ENCODE data around the gene INPP4A.

Gene INPP4A

DNA sequence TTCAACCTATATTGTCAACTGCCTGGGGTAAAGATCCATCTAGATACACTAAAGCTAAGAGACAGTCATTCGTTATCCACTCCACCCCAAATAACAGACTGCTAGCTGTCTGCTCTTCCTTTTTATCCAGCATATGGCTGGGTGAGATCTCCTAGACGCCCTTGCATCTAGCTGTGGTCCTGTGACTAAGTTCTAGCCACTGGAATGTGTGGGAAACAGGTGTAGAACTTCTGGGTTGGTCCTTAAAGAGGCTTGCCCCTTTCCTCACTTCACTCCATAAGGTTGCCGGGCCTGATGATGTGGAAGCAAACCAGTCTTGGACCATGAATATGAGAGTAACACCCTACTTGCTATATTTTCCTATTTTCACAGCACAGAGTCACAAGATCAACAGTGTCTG lies 160.4 kb downstream of the INPP4A start:
- no peak for DNase-seq (ENCODE audit: low read depth, low spot score)
- H3K27ac ChIP-seq: no peak overlapping the region

DNA sequence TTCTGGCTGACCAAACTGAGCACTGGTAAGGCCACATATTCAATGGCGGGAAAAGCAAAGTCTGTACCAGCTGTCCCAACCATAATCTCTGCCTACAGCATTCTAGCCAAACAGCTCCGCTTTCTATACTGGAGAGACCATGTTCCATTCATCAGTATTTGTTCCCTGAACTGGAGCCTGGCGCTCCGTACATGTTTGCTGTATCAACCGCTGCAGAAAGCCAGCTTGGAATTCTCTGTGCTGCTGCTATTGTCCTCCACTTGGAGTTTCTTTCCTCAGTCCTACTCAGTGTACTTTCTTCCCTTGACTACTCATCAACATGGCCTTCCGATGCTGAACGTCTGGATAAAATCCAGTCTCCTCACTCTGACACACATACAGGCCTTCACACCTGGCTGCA lies 161.8 kb downstream of the INPP4A start:
- no peak overlapping the region for H3K27ac ChIP-seq
- no peak for DNase-seq (ENCODE audit: low read depth, low spot score)

DNA sequence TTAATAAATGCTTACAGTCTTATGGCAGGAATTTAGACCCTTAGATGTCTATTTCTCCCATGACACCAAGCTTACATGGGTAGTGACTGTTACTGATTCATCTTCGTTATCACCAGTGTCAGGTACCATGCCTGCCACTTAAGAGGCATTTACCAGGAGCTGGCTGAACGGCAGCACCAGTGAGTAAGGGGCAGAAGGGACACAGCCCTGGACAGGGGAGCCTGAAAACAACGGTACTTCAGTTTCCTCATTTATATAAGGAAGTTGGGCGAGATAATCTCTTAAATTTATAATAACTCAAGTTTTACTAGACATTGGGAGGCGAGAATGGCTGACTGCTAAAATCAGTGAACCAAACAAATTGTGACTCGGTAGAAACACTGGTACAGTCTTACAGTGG lies 162.4 kb downstream of the INPP4A start:
- no peak for DNase-seq (ENCODE audit: low read depth, low spot score)
- H3K27ac ChIP-seq: no peak overlapping the region

DNA sequence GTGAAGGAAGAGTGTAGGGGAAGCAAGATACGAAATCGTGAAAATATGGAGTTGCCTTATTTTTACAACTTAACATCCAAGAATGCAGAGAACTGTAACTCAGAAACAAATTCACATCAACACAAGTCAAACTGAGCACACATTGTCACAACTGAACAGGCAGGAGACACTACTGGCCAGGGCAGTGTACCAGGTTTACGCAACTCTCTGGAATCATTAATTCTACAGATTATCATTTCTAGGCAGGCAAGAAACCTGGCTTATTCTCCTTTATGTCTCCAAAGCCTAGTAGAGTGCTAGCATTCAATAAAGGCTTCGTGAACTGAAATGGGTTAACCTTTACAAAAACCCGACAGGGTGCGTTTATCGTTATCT lies 163.1 kb downstream of the INPP4A start:
- H3K27ac ChIP-seq: peak overlapping the region; percentile 80
- DNase-seq (ENCODE audit: low read depth, low spot score): no peak

DNA sequence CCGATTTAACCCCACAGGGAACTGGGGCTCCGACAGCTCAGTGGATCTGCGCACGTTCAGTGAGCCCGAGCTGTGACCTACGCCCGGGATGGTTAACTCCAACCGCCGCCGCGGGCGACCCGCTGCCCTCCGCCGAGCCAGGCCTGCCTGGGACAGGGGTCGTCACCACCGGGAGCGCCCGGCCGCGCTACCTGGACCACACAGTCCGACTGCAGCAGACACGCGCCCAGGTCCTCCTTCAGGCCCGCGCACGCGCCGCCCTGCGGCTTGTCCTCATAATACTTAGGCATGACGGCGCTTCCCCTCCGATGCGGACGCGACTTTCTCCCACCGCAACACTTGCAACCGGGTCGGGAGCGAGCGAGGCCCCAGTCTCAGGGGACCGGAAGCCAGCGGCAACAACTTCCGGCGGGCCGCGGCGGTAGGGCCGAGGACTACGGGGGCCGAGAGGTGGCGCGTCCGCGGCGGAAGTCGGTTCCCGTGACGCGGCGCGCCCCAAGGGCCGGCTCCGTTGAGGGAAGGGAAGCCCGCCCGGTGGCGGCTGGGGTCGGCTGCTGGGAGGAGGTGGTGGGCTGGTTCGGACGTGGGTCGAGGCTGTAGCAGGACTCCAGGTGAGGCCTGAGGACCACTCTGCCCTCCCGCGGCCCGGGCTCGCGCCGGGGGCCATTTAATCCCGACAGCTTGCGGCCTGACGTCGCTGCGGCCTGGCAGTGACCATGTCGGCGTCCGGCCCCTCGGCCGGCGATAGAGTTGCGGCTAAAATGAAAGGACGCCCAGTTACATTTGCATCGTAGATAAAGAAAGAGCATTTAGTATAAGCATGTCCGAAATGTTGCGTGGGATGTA lies 163.7 kb downstream of the INPP4A start, which contains the start of the genes COA5 and UNC50:
Gene COA5, minus strand, starts transcription at position 397 of the 846 bp plus-strand sequence. Its CDS starts 107 bp downstream, at position 290.
Gene UNC50, plus strand, starts transcription at position 474 of the 846 bp plus-strand sequence. CDS start 1,171 bp downstream, outside the sequence.
- DNase-seq (ENCODE audit: low read depth, low spot score): peak; percentile 26
- peak within 1 kb of the TSS; percentile 80 for H3K27ac ChIP-seq

DNA sequence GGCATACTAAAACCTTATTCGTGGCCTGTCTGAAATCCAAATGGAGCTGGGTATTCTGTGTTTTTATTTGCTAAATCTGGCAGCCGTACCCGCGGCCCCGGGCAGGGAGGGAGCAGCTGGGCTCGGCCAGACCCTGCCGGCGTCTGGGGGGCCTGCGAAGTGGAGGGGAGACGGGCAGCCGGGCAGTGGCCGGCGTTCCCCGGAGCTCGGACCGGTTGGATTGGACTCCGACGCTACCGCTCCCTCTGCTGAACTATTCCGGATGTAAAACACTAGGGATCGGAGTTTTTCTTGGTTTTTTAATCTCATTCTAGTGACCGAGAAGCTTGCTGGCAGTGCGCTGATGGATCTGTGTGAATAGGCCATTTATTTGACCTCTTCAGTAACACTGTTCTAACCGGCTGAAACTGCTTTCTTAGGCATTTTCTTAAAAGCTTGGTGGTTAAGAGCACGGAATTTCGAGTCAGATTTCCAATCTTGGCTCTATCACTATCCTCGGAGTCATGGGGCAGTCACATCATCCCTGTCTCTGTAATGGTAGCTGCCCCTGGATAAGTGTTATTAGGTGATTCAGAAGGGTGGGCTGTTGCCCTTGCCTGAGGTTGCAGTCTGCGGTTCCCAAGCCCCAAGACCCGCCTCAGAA lies 164.4 kb downstream of the INPP4A start:
- peak overlapping the region; percentile 80 for H3K27ac ChIP-seq
- DNase-seq (ENCODE audit: low read depth, low spot score): no peak

DNA sequence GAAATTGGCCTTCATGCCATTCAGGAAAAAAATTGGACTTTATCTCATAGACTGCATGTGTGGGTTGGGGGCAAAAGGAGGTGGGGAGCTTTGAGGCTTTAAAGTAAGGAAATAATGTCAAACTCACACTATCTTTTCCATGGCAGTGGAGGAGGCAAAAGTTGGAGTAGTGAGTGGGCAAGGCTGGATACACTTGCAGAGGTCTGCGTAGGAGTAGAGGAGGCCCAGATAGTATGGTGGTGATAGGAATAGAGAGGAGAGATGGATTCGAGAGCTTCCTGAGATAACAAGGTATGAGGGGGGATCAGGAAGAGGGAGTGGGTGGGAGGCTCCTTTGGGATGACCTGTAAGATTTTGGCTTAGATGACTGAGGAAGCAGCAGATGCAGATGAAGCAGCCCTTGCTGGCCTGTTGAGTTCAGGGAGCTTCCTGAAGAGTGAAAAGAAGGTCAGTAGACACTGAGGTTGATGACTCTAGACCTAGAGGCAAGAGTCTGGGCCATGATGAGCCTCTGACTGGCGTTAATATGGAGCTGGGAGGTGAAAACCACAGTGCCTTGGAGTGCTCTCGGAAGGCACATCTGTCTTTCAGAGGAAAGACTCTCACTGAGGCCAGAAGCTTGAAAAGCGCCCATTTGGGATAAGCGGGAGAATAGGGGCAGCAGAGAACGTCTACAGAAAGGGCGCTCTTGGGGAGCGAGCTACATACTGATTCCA lies 169.5 kb downstream of the INPP4A start:
- no peak for DNase-seq (ENCODE audit: low read depth, low spot score)
- no peak overlapping the region for H3K27ac ChIP-seq

DNA sequence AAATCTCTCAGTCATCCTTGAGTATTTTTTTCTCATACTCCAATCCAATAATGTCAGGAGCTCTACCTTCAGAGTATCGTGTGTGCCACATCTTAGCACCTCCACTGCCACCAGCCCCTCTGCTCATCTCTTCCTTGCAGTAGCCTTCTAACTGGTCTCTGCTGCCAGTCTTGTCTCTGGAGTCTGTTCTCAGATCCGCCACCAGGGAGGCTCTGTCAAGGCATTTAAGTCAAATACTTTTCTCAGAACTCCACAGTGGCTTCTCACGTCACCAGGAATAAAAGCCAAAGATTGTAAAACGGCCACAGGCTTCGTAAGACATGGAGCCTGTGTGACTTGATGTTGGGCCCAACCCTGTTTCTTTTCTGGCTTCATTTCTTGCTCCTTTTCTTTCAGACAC lies 170.8 kb downstream of the INPP4A start:
- DNase-seq (ENCODE audit: low read depth, low spot score): no peak

DNA sequence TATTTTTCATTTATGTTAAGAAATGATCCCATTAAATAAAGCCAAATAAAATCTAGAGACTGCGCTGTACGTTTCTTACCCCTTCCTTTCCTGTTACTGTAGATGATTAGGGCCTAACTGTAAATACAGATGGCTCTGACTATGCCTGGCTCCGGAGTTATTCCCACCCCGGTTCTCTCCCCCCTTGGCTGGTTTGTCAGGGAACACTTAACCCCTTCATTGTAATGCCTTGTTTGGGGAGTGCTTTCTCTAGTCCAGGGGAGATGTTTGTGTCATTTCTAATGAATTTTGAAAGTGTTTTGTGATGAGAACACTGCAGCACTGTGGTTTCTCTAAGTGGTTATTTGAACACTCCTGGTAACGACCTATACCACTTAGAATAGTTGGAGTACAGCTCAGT lies 172.5 kb downstream of the INPP4A start:
- H3K27ac ChIP-seq: no peak overlapping the region
- no peak for DNase-seq (ENCODE audit: low read depth, low spot score)

More for the DNA sequence above, 170.8 kb downstream of the INPP4A start:
- H3K27ac ChIP-seq: no peak overlapping the region

DNA sequence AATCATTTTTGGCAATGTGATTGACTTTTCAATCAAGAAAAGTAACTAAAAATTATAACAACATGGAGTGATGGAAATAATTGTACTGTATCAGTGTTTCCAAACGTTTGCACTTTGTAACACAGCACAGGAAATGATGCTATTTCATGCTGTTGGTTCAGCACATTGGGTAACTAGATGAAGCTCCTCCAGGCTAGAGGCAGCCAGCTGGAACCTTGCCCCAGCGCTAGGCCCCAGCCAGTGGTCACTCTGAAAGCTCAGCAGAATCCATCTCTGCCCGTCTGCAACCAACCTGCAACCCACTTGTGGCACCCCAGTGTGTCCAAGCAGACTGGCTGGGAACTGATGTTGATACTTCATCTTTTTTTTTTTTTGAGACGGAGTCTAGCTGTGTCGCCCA lies 179.0 kb downstream of the INPP4A start:
- DNase-seq (ENCODE audit: low read depth, low spot score): no peak
- H3K27ac ChIP-seq: no peak overlapping the region

DNA sequence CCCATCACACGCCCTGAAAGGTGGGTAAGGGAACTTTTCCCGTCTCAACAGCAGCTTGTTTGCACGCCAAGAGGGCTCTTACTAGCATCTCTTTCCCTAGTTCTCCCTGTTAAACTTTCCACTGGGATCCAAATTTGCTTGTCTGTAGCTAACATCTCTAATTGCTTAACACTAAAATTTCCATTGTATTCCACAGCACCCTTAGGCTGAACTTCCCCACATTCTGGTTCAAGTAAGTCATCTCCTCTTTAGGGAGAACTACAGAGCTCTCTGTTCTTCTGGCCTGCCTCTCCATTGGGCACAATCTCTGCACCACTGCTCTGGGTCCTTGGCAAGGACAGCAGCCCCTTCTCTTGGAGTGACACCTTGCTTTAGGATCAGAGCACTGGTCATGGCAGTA lies 187.7 kb downstream of the INPP4A start:
- no peak overlapping the region for H3K27ac ChIP-seq
- no peak for DNase-seq (ENCODE audit: low read depth, low spot score)

DNA sequence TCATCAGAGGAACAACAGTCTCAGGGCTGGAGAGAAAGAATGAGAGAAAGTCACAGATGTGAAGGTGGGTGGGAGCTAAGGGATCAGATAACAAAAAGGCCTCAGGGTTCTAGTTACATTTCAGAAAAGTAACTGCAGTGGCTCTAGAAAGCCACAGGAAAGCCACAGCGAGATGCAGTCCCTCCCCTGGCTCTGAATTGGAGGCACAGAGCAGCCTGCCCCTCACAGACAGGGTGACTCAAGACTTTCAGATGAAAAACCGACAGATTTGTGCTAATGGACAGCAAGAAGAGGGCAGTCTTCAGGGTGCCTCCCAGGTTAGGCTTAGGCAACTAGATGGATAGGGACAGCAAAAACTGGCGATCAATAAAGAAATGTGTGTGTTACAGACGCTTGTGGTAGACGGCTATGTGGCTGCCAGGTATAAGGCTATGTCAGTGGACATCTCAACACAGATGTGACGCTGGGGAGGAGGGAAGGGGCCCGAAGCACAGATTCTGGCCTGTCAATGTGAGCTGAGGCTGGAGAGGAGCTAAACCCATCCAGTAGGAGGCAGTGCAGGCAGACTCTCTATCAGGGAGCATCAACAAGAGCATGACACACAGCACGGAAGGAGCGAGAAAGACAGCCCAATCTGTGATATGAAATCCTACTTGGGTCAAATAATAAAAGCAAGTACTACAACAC lies 189.9 kb downstream of the INPP4A start:
- no peak overlapping the region for H3K27ac ChIP-seq
- no peak for DNase-seq (ENCODE audit: low read depth, low spot score)

DNA sequence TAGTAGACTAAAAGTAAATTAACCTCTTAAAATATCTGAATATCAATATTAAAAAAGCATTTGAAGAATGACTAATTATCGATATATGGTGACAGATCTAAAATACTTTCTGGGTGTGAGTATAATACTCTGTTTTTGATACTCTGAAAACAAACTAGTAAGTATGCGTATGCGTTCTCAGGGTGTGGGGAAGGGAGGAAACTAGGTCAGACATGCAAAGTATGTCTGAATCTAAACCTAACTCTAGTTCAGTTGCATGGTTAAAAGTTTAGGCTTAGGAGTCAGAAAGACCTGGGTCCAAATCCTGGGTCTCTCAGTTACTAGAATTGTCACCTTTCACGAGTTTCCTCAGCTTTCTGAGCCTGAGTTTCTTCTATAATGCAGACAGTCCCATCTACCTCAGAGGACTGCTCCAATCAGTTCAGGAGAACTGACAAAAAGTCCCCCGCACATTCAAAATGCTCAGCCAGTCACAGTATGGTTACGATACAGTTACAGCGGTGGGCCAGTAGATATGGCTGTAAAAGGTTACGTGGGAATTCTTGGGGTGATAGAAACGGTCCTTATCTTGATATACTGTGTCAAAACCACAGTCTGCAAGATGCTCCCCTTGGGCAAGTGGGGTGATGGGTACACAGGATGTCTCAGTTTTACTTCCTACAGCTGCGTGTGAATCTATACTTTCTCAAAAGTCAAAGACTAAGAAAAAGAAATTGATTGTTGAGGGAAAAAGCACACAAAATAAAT lies 192.9 kb downstream of the INPP4A start:
- DNase-seq (ENCODE audit: low read depth, low spot score): no peak
- H3K27ac ChIP-seq: no peak overlapping the region

DNA sequence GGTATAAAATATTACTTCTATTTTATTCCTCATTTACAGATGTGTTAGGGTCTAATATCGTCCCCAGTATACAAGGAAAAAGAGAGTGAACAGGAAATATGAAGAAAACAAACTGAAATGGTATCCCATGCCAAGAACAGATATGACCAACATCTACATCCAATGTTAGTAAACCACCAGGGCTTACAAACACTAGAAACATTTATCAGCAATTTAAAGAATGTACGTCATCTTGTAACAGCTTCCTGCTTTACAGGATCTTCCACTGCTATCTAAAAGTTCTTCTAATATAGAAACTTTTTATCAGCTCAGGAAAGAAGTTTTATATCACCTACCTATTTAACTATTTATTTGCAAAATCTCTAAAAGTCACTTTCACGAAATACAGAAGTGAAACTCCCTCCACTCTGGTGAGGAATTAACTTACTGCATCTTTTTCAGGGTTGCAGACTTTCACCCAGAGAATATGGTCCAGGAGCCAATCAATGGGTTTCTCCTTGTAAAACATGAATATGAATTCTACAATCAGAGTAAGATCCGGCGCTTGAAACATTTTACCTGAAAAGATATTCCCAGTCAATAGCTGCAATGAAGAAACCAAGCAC lies 198.9 kb downstream of the INPP4A start:
- no peak overlapping the region for H3K27ac ChIP-seq
- no peak for DNase-seq (ENCODE audit: low read depth, low spot score)
